DOHH2 (cell line): ENCODE results near the gene COL27A1.

Experiments used
- H3F3A ChIP-seq: fragments of 200-600 bp; sonication (generic), shearing (Covaris generic); 2 replicates; pipeline ENCODE4 v1.6.0; 2016; ENCODE audit warnings: antibody characterized with exemption, mild to moderate bottlenecking; ENCODE audit not compliant: control insufficient read depth, insufficient read depth
- H3K27ac ChIP-seq: fragments of 200-600 bp; sonication (generic); 2 replicates; pipeline ENCODE4 v1.5.1; 2014; ENCODE audit warnings: low read depth, mild to moderate bottlenecking, low read length, moderate library complexity
- H3K27me3 ChIP-seq: fragments of 200-600 bp; sonication (generic); 2 replicates; pipeline ENCODE4 v1.6.1; 2014; ENCODE audit warnings: mild to moderate bottlenecking, low read length, mixed read lengths; ENCODE audit not compliant: control insufficient read depth
- H3K36me3 ChIP-seq: fragments of 200-600 bp; sonication (generic); 2 replicates; pipeline ENCODE4 v1.6.1; 2014; ENCODE audit warnings: mild to moderate bottlenecking, low read length, moderate library complexity, mixed read lengths; ENCODE audit not compliant: control insufficient read depth
- H3K4me1 ChIP-seq: fragments of 200-600 bp; sonication (generic); 2 replicates; pipeline ENCODE4 v1.6.1; 2014; ENCODE audit warnings: mild to moderate bottlenecking, low read length, mixed read lengths; ENCODE audit not compliant: control insufficient read depth
- H3K4me2 ChIP-seq: fragments of 200-600 bp; sonication (generic); 2 replicates; pipeline ENCODE4 v1.6.0; 2014; ENCODE audit warnings: mild to moderate bottlenecking, low read length, moderate library complexity
- H3K4me3 ChIP-seq: fragments of 200-600 bp; sonication (generic); 2 replicates; pipeline ENCODE4 v1.5.1; 2014; ENCODE audit warnings: mild to moderate bottlenecking, low read length, mixed read lengths
- H3K79me2 ChIP-seq: fragments of 200-600 bp; sonication (generic); 2 replicates; pipeline ENCODE4 v1.6.1; 2014; ENCODE audit warnings: mild to moderate bottlenecking, low read length, mixed read lengths; ENCODE audit not compliant: control insufficient read depth
- H3K9me2 ChIP-seq: fragments of 200-600 bp; sonication (generic); replicated peaks from 2 replicates; pipeline ENCODE4 v1.6.1; 2014; ENCODE audit warnings: mild to moderate bottlenecking, low read length, mixed read lengths; ENCODE audit not compliant: control insufficient read depth
- H3K9me3 ChIP-seq: fragments of 200-600 bp; sonication (generic); 2 replicates; pipeline ENCODE4 v1.6.1; 2014; ENCODE audit warnings: antibody characterized with exemption, low read length, mixed read lengths; ENCODE audit not compliant: control insufficient read depth, insufficient read depth
- H4K20me1 ChIP-seq: fragments of 200-600 bp; sonication (generic); 2 replicates; pipeline ENCODE4 v1.6.0; 2014; ENCODE audit warnings: low read depth, mild to moderate bottlenecking, antibody characterized with exemption, low read length, moderate library complexity; ENCODE audit not compliant: control insufficient read depth, insufficient read depth
- CTCF ChIP-seq: fragments of 200-600 bp; sonication (generic); IDR thresholded peaks from one replicate; pipeline ENCODE4 v1.5.1; 2014; ENCODE audit warnings: antibody characterized with exemption, mild to moderate bottlenecking, low read depth, low read length; ENCODE audit not compliant: poor library complexity, severe bottlenecking
- EZH2phosphoT487 ChIP-seq: fragments of 200-600 bp; sonication (generic); IDR thresholded peaks from 2 replicates; pipeline ENCODE4 v1.6.1; 2017; ENCODE audit warnings: borderline replicate concordance, mild to moderate bottlenecking, antibody characterized with exemption, low read length, moderate library complexity, mixed read lengths

COL27A1 gene

GRCh38 chr9:114130141-114130540, 25.2 kb upstream of the COL27A1 start:
- no peak overlapping the region for H3K4me3 ChIP-seq
- H3K27me3 ChIP-seq = peaks cover 9% of the 10 kb centered on the region; the same call in 1 of the 2 replicates
- H3F3A ChIP-seq = no peaks in the 10 kb centered on the region
- TF ChIP-seq EZH2phosphoT487 (no peak), CTCF (no peak)
- H3K79me2 ChIP-seq = no peaks in the 10 kb centered on the region
- no peak overlapping the region for H3K4me2 ChIP-seq
- H3K4me1 ChIP-seq = no peaks in the 10 kb centered on the region
- no peaks in the 10 kb centered on the region for H3K36me3 ChIP-seq
- no peaks in the 10 kb centered on the region for H3K9me2 ChIP-seq
- H4K20me1 ChIP-seq = no peaks in the 10 kb centered on the region
- H3K9me3 ChIP-seq = no peaks in the 10 kb centered on the region
- no peak overlapping the region for H3K27ac ChIP-seq

GRCh38 chr9:114130624-114131277, 24.6 kb upstream of the COL27A1 start:
- Histone ChIP-seq H3K36me3 (no peaks in the 10 kb centered on the region), H3K79me2 (no peaks in the 10 kb centered on the region), H4K20me1 (no peaks in the 10 kb centered on the region), H3K27me3 (peaks cover 12% of the 10 kb centered on the region; the same call in 1 of the 2 replicates), H3K4me2 (no peak overlapping the region), H3K4me1 (no peaks in the 10 kb centered on the region), H3F3A (no peaks in the 10 kb centered on the region), H3K4me3 (no peak overlapping the region), H3K27ac (no peak overlapping the region), H3K9me3 (no peaks in the 10 kb centered on the region), H3K9me2 (no peaks in the 10 kb centered on the region)
- TF ChIP-seq EZH2phosphoT487 = no peak
- TF ChIP-seq CTCF = no peak

GRCh38 chr9:114131808-114132549, 23.4 kb upstream of the COL27A1 start:
- no peaks in the 10 kb centered on the region for H3K4me1 ChIP-seq
- H3K27me3 ChIP-seq = peaks cover 12% of the 10 kb centered on the region; the same call in 1 of the 2 replicates
- no peak overlapping the region for H3K4me3 ChIP-seq
- H3K36me3 ChIP-seq = no peaks in the 10 kb centered on the region
- no peak overlapping the region for H3K27ac ChIP-seq
- no peaks in the 10 kb centered on the region for H3K9me2 ChIP-seq
- H3K9me3 ChIP-seq = no peaks in the 10 kb centered on the region
- H3K79me2 ChIP-seq = no peaks in the 10 kb centered on the region
- H4K20me1 ChIP-seq = no peaks in the 10 kb centered on the region
- H3F3A ChIP-seq = no peaks in the 10 kb centered on the region
- TF ChIP-seq EZH2phosphoT487 (no peak), CTCF (no peak)
- H3K4me2 ChIP-seq = no peak overlapping the region
